ENCODE measurements around the gene TMEM89. TPM values are rescaled to one million over a fixed set of nuclear protein-coding genes. Genes with fewer than 3 reads are reported as not detected.
A peak's percentile ranks its signal among the peaks of the same experiment; 100 is the strongest.

Gene TMEM89
- total and polyA plus RNA-seq, 2 of the 13 experiments (the other 11 are each of a cell fraction or from before 2014, with no cell fraction given), result 0.31 to 0.59 TPM

GRCh38 chr3:48623851-48624547, 2.4 kb upstream of the TMEM89 start (continued):
- TF ChIP-seq, protein P1, sequence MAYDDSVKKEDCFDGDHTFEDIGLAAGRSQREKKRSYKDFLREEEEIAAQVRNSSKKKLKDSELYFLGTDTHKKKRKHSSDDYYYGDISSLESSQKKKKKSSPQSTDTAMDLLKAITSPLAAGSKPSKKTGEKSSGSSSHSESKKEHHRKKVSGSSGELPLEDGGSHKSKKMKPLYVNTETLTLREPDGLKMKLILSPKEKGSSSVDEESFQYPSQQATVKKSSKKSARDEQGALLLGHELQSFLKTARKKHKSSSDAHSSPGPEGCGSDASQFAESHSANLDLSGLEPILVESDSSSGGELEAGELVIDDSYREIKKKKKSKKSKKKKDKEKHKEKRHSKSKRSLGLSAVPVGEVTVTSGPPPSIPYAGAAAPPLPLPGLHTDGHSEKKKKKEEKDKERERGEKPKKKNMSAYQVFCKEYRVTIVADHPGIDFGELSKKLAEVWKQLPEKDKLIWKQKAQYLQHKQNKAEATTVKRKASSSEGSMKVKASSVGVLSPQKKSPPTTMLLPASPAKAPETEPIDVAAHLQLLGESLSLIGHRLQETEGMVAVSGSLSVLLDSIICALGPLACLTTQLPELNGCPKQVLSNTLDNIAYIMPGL (CRISPR knock-in tag; IDR thresholded peaks at IDR 0.05; ENCODE audit: borderline replicate concordance in 1 of 2, low read depth in 1 of 2), result peak in 1 of 2 experiments; percentile 46; a peak in 1 of 4 replicates
- TF ChIP-seq KLF16 (CRISPR knock-in tag; IDR thresholded peaks at IDR 0.05) (no peak), TBX2 (CRISPR knock-in tag; IDR thresholded peaks at IDR 0.05; ENCODE audit: borderline replicate concordance) (peak; percentile 88; the same call in 1 of the 2 replicates), EP300 (IDR thresholded peaks at IDR 0.05; ENCODE audit: low read depth in 2 of 2, low read length in 2 of 2) (peak in 1 of 2 experiments; percentile 81; a peak in 2 of 4 replicates), EP300 (CRISPR knock-in tag; IDR thresholded peaks at IDR 0.05; ENCODE audit: borderline replicate concordance) (peak; percentile 67; the same call in 1 of the 2 replicates), BCL3 (CRISPR knock-in tag; IDR thresholded peaks at IDR 0.05) (0 out of 2 replicates have a peak, but pooled peaks have one; percentile 15), SOX13 (IDR thresholded peaks at IDR 0.05) (no peak), SOX13 (CRISPR knock-in tag; conservative IDR thresholded peaks at IDR 0.05 in 1 of 2, IDR thresholded peaks at IDR 0.05 in 1 of 2) (peak in 1 of 2 experiments; percentile 65; a peak in 1 of 4 replicates), CBFB (CRISPR knock-in tag; IDR thresholded peaks at IDR 0.05) (peak; percentile 14; the same call in 1 of the 2 replicates), MEIS1 (CRISPR knock-in tag; IDR thresholded peaks at IDR 0.05; ENCODE audit: borderline replicate concordance) (peak; percentile 38), MAFK (conservative IDR thresholded peaks at IDR 0.05 in 1 of 2, IDR thresholded peaks at IDR 0.05 in 1 of 2; ENCODE audit: low read length in 2 of 2) (no peak), CEBPG (CRISPR knock-in tag; IDR thresholded peaks at IDR 0.05) (peak; percentile 76), ZFX (CRISPR knock-in tag; IDR thresholded peaks at IDR 0.05; ENCODE audit: low read depth) (peak; percentile 76), IKZF5 (CRISPR knock-in tag; IDR thresholded peaks at IDR 0.05) (peak; percentile 49; the same call in 1 of the 2 replicates)
- TF ChIP-seq, protein P2, sequence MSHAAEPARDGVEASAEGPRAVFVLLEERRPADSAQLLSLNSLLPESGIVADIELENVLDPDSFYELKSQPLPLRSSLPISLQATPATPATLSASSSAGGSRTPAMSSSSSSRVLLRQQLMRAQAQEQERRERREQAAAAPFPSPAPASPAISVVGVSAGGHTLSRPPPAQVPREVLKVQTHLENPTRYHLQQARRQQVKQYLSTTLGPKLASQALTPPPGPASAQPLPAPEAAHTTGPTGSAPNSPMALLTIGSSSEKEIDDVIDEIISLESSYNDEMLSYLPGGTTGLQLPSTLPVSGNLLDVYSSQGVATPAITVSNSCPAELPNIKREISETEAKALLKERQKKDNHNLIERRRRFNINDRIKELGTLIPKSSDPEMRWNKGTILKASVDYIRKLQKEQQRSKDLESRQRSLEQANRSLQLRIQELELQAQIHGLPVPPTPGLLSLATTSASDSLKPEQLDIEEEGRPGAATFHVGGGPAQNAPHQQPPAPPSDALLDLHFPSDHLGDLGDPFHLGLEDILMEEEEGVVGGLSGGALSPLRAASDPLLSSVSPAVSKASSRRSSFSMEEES (CRISPR knock-in tag; IDR thresholded peaks at IDR 0.05), result peak; percentile 95
- TF ChIP-seq, protein P3, sequence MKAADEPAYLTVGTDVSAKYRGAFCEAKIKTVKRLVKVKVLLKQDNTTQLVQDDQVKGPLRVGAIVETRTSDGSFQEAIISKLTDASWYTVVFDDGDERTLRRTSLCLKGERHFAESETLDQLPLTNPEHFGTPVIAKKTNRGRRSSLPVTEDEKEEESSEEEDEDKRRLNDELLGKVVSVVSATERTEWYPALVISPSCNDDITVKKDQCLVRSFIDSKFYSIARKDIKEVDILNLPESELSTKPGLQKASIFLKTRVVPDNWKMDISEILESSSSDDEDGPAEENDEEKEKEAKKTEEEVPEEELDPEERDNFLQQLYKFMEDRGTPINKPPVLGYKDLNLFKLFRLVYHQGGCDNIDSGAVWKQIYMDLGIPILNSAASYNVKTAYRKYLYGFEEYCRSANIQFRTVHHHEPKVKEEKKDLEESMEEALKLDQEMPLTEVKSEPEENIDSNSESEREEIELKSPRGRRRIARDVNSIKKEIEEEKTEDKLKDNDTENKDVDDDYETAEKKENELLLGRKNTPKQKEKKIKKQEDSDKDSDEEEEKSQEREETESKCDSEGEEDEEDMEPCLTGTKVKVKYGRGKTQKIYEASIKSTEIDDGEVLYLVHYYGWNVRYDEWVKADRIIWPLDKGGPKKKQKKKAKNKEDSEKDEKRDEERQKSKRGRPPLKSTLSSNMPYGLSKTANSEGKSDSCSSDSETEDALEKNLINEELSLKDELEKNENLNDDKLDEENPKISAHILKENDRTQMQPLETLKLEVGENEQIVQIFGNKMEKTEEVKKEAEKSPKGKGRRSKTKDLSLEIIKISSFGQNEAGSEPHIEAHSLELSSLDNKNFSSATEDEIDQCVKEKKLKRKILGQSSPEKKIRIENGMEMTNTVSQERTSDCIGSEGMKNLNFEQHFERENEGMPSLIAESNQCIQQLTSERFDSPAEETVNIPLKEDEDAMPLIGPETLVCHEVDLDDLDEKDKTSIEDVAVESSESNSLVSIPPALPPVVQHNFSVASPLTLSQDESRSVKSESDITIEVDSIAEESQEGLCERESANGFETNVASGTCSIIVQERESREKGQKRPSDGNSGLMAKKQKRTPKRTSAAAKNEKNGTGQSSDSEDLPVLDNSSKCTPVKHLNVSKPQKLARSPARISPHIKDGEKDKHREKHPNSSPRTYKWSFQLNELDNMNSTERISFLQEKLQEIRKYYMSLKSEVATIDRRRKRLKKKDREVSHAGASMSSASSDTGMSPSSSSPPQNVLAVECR (CRISPR knock-in tag; IDR thresholded peaks at IDR 0.05; ENCODE audit: borderline replicate concordance), result peak; percentile 52; the same call in 1 of the 2 replicates
